Measurements from ENCODE around the gene FYCO1.

DNA sequence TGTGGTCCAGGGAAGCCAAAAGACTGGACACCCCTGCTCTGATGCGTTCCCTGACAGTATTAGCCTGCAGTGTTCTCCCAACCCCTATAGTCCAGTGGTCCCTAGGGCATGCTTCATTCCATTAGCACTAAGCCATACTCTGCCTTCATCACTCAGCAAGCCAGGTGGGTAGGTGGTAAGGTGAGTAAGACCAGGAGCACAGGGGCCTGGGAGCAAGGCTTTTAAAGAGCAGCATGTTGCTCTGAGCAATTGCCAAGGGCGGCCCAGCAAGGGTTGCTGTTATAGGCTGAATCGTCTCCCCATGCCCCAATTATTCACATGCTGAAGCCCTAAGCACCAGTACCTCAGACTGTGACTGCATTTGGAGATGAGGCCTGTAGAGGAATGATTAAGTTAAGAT lies 41.3 kb downstream of the FYCO1 start:
- no peak for TF ChIP-seq POLR2A (IDR thresholded peaks at IDR 0.05)
- TF ChIP-seq CTCF (IDR thresholded peaks at IDR 0.05), result no peak

Measured in thyroid gland (tissue), 4 donors.